ENCODE data around the gene ADAMTSL1.

DNA sequence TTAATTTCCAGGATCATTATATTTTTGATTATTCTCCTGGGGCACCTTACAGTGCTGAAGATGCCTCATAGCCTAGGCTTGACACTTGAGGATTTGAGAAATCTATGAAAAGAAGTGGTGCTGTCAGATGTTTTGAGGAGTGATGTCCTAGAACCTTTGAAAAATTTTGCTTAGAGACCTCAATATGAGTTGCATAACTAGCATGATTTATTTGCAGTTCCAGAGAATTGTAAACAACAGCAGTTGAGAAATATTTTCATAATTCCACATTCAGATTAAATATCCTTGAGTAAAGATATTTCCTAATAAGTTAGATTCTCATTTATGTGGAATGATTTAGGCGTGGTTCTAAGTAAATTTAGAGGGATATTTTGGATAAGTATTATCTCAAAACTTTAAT, 225.8 kb downstream of the ADAMTSL1 start:
- TF ChIP-seq, protein P1, sequence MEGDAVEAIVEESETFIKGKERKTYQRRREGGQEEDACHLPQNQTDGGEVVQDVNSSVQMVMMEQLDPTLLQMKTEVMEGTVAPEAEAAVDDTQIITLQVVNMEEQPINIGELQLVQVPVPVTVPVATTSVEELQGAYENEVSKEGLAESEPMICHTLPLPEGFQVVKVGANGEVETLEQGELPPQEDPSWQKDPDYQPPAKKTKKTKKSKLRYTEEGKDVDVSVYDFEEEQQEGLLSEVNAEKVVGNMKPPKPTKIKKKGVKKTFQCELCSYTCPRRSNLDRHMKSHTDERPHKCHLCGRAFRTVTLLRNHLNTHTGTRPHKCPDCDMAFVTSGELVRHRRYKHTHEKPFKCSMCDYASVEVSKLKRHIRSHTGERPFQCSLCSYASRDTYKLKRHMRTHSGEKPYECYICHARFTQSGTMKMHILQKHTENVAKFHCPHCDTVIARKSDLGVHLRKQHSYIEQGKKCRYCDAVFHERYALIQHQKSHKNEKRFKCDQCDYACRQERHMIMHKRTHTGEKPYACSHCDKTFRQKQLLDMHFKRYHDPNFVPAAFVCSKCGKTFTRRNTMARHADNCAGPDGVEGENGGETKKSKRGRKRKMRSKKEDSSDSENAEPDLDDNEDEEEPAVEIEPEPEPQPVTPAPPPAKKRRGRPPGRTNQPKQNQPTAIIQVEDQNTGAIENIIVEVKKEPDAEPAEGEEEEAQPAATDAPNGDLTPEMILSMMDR (IDR thresholded peaks at IDR 0.05; ENCODE audit: insufficient read depth, low read depth, low read length), result no peak
- TF ChIP-seq EZH2 (IDR thresholded peaks at IDR 0.05; ENCODE audit: insufficient read depth, low read length), result no peak

Measured in astrocyte (in vitro differentiated cells and primary cell).